CD4-positive, alpha-beta T cell treated with Interleukin-15 for 1 hour (primary cell): ENCODE data around the gene NPFF.
"Not testable (repeated sequence)": the region's sequence is repeated elsewhere in the genome, so short reads cannot be mapped to it uniquely, and the experiment has no call there.

Experiments used
- DNase-seq: peaks from one replicate; pipeline ENCODE4 v3.0.0-alpha.2; 2020

Gene NPFF, protein sequence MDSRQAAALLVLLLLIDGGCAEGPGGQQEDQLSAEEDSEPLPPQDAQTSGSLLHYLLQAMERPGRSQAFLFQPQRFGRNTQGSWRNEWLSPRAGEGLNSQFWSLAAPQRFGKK

DNA sequence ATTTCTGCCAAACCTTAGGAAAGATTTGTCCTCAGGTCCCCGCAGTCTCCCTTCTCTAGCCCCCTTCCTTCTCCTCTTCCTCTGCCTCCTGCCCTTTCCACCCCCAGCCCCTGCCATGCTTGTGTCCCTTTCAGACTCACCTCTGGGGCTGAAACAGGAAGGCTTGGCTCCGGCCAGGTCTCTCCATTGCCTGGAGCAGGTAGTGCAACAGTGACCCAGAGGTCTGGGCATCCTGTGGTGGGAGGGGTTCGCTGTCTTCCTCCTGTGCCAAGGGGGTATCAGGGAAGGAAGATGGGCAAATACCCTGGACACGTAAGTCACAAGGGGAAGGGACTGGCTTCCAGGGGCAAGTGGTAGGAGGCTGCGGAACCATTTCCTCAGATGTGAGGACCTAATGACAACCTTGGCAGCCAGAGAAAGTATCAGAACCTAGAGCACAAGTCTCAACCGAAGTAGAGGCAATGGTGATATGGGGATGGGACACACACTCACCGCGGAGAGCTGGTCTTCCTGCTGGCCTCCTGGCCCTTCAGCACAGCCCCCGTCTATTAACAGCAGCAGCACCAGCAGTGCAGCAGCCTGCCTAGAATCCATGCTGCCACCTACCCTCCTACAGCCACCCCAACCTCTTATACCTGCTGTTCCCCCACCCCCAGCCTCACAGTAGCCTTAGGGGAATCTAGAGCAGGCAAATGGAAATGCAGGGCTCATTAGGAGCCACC is at the start of gene NPFF:
Gene NPFF (minus strand): TSS at position 604 of the 722 bp plus-strand sequence. CDS start 10 bp downstream, at position 594.
- no peak for DNase-seq

DNA sequence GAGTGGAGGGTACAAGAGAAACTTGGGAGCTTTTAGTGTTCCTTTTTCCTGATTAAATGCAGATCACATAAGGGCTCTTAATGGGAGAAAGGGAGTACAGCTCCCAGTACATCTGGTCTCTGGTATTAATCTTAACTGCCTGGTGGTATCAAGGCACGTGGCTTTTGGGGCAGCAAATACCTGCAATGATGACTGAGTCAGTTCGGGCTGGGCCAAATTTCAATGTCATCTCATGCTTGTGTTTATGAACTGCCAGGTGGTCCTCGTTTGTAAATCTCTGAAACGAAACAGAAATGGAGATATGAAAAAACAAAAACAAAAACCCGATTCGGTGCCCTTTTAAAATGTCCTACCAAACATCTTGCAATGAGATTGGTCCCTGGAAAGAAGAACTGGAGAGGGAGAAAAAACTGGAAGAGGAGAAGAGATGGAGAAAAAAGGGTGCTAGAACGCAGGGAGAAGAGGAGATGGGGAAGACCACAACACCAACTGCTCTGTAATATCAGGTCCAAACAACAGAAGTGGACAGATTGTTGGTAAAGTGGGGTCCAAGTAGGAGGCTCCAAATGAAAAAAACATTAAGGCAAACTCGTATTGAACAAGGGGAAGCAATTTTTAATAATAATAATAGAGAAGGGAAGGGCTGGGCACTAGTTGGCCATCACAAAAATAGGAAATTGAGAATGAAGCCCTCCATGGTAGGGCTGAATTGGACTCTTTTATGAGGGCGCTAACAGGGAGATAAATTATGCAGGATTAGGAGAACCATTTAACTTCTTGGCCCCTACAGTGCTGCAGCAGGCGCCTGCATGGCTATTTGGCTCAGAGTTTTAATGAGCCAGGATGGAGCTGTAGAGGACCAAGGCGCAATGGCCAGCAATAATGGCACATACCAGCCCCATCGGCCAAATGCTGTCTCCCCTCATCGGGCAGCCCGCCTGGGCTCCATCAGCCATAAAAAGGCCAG is 45.4 kb upstream of the NPFF start:
- DNase-seq: no peak

DNA sequence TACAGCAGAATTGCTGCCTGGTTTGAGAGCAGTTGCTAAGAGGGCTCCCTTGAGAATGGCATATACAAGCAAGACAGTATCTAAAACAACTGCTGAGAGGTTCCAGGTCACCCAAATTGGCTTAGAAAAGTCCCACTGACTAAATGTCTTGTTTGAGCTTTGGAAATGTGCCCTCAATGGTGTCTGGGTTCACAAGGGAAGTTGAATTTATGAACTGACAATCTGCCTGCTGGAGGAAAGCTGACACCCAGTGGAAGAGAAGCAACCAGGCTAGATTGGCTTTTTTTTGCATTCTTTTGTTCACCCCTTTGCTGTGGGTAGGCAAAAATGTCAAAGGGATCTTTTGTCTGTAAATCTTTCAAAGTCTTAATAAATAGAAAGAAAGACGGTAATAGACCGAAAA is 44.6 kb upstream of the NPFF start:
- no peak for DNase-seq

DNA sequence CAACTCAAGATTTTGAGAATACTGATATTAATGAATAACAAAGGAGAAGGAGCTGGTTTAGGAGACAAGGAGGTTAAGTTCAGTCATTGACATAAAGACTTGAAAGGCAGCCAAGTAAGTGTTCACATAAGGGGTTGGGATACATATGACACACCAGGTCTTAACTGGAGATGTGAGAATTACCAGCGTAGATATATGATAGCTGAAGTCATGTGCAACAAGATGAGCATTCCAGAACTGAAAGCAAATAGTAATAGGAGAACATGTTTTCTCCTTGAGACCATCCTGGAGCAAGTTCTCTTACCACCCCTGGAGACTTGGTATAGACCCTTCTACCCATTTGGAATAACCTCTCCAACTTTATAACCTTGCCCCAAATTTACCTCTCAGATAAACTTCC is 43.3 kb upstream of the NPFF start:
- no peak for DNase-seq

DNA sequence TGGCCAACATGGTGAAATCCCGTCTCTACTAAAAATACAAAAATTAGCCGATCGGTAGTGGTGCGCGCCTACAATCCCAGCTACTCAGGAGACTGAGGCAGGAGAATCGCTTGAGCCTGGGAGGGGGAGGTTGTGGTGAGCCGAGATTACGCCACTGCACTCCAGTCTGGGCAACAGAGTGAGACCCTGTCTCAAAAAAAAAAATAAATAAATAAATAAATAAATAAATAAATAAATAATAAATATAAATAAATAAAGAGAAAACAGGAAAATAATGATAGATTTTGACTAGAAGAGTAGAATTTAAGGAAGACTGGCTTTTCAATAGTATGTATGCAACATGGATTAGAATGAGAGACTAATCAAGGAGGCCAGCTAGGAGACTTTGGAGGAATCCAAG is 42.8 kb upstream of the NPFF start:
- DNase-seq: not testable (repeated sequence)

DNA sequence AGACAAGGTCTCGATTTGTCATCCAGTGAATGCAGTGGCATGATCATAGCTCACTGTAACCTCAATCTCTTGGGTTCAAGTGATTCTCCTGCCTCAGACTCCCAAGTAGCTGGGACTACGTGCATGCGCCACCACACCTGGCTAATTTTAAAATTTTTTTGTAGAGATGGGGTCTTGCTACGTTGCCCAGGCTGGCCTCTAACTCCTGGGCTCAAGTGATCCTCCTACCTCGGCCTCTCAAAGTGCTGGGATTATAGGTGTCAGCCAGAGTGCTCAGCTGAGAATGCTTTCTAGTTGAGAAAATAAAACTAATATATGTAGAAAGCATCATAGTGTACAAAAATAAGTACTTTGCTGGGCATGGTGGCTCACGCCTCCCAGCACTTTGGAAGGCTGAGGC is 41.1 kb upstream of the NPFF start:
- not testable (repeated sequence) for DNase-seq

DNA sequence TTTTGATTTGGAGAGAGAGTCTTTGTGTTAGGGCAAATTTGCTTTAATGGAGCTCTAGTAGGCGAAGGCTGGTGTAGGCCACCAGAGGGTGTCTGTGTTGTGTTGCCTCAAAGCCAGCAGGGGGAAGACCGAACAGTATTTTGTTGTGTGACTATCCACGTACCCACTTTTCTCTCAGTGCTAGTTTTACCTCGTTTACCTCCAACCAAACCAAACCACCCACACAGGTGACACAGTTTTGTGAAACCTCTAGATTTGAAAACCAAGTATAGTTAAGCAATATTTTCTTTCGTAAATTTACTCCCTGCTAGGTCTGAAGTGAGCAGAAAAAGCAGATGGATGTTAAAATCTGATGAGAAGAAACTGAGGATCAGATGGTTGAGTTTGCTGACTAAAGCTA is 36.3 kb upstream of the NPFF start:
- DNase-seq: peak; percentile 56

DNA sequence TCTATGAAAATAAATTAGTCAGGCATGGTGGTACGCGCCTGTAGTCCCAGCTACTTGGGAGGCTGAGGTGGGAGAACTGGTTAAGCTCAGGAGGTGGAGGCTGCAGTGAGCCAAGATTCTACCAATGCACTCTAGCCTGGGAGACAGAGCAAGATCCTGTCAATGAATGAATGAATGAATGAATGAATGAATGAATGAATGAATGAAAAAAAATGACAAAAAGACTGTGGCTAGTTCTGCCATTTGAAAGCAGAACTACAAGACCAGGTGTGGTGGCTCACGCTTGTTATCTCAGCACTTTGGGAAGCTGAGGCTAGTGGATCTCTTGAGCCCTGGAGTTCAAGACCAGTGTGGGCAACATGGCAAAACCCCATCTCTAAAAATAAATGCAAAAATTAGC is 32.2 kb upstream of the NPFF start:
- no peak for DNase-seq

DNA sequence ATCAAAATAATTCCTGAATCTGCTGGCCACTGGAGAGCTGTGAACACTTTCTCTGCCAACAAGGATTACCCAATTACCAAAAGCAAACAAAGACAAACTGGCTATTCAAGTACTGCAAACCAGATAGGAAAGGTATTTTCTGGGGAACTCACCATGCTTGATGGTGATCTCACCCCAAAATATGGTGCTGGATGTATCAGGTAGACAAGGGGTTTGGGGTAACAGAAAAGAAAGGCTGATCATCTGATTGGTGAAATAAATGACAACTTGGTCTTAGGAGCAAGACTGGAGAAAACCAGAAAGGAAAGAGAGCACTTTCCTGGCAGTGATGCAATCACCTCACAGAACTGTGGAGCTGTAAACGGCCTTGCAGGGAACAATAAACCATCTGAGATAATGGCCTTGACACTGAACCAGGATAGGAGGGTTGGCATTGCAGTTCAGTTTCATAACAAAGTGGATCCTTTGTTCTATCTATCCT is 31.0 kb upstream of the NPFF start:
- no peak for DNase-seq

DNA sequence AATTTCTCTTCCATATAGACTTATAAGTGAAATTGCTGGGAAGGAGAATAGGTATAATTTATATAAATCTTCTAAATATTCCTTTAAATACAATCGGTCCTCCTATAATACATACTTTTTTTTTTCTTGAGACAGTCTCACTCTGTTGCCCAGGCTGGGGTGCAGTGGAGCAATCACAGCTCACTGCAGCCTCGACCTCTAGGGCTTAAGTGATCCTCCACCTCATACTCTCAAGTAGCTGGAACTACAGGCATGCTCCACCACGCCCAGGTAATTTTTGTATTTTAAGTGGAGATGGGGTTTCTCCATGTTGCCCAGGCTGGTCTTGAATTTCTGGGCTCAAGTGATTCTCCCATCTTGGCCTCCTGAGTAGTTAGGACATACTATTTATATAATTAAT is 29.7 kb upstream of the NPFF start:
- no peak for DNase-seq

DNA sequence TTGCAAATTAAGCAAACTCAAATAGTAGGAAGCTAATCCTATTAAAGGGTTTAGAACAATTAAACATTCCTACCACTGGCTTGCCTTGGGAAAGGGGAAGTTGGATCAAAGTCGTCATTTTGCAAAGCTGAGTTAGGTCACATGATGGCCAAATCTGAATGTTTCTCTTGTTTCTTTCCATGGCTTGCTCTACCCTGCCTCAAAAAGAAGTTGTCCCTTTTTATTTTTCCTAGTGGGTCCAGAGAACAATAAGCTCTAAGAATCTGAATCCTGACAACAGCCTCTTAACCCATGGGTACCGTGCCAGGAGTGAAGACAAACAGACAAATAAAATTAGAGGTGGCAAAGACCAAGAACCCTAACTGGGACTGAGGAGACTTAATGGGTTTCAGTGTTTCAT is 26.2 kb upstream of the NPFF start:
- DNase-seq: no peak

DNA sequence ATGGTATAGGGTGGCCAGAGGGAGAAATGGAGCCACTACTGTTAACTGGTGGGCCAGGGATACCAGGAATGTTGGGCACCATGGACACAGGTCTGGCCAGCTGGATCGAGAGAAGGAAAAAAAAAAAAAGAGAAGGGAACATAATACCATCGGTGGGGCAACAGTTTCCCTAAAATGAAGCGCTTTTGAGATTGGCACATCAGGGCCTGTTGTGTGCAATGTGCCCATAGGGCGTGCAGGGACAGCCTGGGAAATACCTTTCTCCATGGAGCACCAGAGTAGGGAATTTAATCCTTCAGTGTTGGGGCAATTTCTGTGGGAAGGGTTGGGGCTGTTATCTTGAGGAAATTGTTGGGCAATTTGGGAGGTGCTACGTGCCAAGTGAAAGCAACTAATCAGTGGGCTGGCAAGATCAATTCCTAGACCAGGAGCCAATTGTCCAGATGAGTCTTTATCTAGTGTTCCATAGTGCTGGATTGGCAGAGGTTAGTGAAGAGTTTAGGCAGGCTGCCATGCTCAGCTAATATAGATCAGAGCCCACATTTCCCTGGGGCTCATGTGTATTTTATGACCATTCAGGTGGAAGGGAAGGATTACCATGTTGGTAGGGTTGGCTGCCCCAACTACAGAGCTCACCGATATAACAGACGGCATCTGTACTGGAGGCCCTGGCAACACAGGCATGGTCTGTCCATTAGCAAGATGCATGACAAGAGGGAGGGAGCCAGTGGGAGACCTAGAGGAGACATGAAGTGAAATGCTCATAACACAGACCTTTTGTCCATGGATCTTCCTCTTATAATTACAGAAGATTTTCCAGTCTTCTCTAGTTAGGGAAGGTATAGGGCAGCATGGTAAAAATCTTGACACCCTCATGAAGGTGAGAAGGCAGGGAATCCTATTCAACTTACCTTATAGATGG is 25.5 kb upstream of the NPFF start:
- no peak for DNase-seq

DNA sequence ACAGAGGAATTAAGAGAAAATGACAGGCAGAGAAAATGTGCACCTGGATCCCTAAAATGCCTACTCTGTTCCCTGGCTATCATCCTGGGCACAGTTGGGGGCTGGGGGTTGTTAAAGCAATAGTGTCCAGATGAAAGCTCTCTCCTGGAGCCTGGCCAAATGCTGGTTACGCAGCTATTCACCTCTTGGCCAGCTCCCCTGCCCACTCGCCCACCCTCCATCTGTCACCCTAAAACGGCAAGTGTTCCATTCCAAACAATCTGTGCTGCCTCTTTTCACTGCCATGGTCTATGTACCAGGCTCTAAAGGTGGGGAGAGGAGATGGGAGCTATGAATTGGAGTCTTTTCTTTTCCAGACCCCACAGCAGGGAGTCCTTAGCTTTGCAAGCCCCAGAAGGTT is 24.7 kb upstream of the NPFF start:
- no peak for DNase-seq

DNA sequence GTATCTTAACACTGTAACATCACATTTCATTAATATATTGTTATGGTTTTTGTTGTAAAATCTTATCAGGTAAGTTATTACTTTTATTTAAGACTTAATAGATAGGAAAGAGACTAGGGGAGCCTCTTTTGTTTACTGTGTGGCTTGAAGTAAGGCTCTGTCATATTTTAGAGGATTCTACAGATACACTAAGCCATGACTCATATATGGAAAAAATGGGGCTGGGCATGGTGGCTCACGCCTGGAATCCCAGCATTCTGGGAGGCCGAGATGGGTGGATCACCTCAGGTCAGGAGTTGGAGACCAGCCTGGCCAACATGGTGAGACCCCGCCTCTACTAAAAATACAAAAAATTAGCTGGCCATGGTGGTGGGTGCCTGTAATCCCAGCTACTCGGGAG is 23.6 kb upstream of the NPFF start:
- DNase-seq: no peak

DNA sequence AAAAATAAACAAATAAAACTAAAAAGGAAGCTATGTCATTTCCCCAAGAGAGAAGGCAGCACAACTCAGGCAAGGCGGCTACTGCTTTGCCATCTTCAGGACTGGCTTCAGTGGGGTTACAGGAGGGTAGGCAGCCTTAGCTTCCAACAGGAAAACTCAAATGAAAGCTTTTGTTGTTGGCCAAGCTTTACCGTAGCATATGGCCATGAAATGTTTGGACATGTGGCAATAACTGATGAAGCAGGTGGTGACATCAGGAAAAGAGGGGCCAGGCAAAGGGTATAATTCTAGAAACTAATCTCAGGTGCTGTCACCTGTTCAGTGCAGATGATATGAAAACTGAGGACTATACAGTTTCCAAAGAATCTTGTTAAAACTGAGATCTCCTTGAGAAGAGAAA is 22.8 kb upstream of the NPFF start:
- DNase-seq: no peak

DNA sequence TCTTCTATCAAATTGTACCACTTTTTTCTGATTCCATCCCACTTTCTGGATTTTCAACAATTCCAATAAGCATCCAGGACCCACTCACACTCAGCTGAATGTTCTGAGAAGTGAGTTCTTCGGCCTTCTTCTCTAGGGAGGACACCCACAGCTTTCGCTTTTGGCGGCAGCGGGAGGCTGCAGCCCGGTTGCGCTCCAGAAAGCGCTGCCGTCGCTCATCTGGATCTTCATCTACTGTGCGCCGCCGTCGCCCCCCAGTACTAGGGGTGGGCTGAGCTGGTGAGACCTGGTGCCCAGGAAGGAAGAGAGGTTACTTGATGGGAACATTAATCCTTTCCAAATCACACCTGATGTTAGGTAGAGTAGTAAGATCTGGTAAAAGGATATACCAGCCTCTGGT is 17.2 kb upstream of the NPFF start:
- DNase-seq: no peak

DNA sequence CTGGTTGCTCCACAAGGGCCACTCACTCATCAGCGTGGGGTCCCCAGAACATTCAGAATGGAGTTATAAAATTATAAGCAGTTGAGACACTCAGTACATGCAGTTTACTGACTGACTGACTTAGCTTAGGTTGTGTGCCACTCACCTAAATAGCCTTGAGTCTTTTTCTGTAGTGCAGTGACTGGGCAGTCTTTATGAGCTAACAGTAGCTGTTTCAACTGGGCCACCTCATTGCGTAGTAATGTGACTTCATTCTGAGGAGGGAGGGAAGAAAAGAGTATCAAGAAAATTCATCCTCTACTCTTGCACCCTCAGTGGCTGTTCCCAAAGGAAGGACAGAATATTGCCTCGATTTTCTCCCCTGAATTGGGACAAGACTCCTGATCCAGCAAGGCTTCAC is 15.8 kb upstream of the NPFF start:
- DNase-seq: no peak

DNA sequence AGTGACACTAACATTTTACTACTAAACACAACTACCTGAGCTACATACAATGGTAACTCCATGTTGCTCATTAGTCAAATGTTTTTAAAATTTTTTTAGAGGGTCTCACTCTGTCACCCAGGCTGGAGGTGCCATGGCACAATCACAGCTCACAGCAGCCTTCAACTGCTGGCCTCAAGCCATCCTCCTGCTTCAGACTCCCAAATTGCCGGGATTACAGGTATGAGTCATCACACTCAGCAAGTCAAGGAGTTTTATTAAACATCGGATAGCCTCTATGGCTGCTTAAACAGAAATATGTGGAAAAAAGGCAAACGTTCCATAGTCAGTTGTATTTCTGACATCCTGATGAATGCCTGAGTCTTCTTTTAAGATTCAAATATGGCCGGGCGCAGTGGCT is 11.1 kb upstream of the NPFF start:
- DNase-seq: no peak

DNA sequence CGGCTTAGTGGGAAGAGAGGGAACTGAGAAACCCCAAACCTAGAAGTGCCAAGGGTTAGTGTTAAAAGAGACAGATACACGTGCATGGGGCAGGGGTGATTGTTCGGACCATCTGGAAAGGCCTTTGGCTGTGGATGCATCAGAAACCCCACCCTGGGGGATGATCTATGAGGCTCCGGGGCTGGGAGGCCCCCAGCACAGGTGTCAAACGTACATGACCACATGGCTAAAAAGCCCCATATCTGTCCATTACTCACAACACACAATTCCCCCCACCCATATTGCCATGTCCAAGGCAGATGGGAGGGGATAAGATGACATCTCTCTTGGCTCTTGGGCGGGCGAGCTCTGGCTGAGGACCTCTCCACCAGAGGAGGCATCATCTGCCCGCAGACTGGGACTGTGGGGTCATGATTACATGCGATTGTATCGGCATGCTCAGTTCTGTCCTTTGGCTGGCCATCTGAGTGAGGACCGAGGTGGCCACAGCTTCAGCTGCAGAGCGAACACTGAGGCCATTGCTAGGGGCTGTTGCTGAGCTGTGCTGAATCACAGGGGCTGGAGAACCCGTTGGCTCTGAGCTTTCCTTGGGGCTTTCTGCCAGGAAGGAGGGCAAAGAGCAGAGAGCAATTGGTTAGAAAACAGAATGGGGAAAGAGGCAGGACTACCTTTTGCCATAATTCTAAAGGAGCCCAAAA is 9.6 kb upstream of the NPFF start:
- no peak for DNase-seq

DNA sequence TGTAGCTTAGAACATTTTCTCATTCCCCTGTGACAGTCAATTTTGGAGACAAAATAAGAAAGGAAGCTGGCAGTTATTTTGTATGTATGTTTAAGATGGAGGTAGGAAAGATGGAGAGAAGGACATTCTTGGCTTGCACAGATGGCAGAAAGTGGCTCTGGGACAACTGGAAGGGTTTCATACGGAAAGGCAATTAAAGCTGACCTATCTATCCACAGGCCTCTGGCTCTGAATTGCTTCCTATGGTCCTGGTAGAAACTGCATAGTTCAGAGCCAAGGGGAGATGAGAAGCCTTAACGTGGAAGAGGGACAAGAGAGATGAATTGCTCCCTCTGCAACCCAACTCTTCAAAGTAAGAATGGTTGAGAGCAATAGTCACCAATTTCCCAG is 8.0 kb upstream of the NPFF start:
- DNase-seq: no peak

DNA sequence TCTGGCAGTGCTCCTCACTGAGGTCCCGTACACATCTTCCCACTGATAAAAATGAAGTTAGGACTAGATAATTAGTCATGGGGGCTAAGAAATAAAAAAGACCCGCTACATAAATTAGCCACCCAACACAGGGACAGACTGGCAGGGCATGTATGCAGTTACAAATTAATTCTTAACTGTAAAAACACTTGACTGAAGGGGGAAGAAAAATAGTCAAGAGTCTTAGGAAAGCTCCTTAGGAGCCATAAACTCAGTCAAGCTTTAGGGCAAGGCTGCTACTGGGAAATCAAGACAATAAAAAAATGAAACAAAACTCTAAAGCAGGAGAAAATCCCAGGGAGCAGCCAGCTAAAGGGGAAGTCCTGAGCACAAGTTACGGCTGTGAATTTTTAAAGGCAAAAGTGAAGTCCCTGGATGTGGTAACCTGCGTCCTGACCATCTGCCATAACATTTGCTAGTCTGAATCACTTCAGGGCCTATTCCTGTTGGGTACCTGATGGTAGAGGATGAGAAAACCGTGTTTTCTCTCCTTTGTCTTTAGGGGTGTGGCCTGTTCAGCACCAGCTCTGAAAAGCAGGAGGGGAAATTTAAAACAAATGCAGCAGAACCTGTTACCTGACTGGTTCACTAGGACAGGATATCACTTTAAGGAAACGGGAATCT is 7.5 kb upstream of the NPFF start:
- DNase-seq: no peak
